ENCODE measurements around the gene PBX4. TPM values are rescaled to one million over a fixed set of nuclear protein-coding genes. Genes with fewer than 3 reads are reported as not detected.

PBX4 gene
- polyA plus RNA-seq, 1 experiment = 1.9 TPM

DNA sequence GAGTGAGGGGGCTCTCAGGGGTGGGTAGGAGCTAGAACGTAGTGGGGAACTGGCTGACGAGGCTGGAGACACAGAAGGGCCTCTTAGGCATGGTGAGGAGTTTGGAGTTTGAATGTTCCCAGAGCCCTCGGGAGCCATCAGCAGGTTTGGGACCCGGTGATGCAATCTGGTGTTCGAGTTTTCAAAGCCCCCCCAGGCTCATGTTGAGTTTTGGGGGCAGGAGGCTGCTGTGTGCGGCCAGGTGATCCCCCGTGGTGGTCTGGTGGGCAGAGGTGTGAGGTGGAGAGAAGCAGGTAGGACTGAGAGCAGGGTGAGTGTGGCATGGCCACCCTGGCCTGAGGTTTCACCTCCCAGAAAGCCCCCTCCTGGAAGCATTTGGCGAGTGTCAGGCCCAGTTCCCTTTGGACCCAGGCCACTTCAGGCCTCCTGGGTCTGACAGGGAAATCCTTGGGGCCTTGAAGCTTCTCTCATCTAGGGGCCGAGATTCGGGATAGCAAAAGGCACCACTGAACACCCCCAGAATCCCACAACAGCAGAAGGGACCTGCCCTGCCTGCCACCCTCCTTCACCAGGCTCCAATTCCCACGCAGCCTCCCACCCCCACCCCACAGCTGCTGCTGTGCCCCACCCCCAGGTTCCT is 88.6 kb downstream of the PBX4 start:
- H3K4me3 ChIP-seq (ENCODE audit: low read depth, low read length) = no peak overlapping the region
- TF ChIP-seq, protein P1, sequence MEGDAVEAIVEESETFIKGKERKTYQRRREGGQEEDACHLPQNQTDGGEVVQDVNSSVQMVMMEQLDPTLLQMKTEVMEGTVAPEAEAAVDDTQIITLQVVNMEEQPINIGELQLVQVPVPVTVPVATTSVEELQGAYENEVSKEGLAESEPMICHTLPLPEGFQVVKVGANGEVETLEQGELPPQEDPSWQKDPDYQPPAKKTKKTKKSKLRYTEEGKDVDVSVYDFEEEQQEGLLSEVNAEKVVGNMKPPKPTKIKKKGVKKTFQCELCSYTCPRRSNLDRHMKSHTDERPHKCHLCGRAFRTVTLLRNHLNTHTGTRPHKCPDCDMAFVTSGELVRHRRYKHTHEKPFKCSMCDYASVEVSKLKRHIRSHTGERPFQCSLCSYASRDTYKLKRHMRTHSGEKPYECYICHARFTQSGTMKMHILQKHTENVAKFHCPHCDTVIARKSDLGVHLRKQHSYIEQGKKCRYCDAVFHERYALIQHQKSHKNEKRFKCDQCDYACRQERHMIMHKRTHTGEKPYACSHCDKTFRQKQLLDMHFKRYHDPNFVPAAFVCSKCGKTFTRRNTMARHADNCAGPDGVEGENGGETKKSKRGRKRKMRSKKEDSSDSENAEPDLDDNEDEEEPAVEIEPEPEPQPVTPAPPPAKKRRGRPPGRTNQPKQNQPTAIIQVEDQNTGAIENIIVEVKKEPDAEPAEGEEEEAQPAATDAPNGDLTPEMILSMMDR (IDR thresholded peaks at IDR 0.05; ENCODE audit: insufficient read depth, low read depth, low read length) = no peak
- no peaks in the 10 kb centered on the region for H3K27me3 ChIP-seq (ENCODE audit: control insufficient read depth, insufficient read depth, low read length)
- peaks cover 14% of the 10 kb centered on the region for H3K36me3 ChIP-seq (ENCODE audit: control insufficient read depth, insufficient read depth, low read length)
- POLR2A ChIA-PET = no interaction called here
- no peak for DNase-seq (ENCODE audit: low read depth)
- CTCF ChIA-PET = interaction anchor here (0.8 to 7.4 kb wide), 4 partner anchors 23 to 132 kb away, joined by 3 to 103 read pairs (median 43); partner anchors contain the start of gene GMIP

GRCh38 chr19:19528721-19529490 is 89.6 kb downstream of the PBX4 start, which contains the start of gene YJEFN3:
Gene YJEFN3 (plus strand): TSS chr19:19528911. CDS start chr19:19528933, 22 bp downstream.
- DNase-seq (ENCODE audit: low read depth) = no peak
- Histone ChIP-seq H3K27me3 (ENCODE audit: control insufficient read depth, insufficient read depth, low read length) (no peaks in the 10 kb centered on the region), H3K4me3 (ENCODE audit: low read depth, low read length) (peak within 1 kb of the TSS; percentile 14; the same call in 1 of the 2 replicates), H3K36me3 (ENCODE audit: control insufficient read depth, insufficient read depth, low read length) (peaks cover 16% of the 10 kb centered on the region)
- TF ChIP-seq, protein P1 (IDR thresholded peaks at IDR 0.05; ENCODE audit: insufficient read depth, low read depth, low read length) = no peak
- CTCF ChIA-PET = interaction anchor here (0.5 to 7.4 kb wide), 4 partner anchors 24 to 426 kb away, joined by 3 to 103 read pairs (median 43); partner anchors contain the start of gene GMIP
- POLR2A ChIA-PET = no interaction called here

DNA sequence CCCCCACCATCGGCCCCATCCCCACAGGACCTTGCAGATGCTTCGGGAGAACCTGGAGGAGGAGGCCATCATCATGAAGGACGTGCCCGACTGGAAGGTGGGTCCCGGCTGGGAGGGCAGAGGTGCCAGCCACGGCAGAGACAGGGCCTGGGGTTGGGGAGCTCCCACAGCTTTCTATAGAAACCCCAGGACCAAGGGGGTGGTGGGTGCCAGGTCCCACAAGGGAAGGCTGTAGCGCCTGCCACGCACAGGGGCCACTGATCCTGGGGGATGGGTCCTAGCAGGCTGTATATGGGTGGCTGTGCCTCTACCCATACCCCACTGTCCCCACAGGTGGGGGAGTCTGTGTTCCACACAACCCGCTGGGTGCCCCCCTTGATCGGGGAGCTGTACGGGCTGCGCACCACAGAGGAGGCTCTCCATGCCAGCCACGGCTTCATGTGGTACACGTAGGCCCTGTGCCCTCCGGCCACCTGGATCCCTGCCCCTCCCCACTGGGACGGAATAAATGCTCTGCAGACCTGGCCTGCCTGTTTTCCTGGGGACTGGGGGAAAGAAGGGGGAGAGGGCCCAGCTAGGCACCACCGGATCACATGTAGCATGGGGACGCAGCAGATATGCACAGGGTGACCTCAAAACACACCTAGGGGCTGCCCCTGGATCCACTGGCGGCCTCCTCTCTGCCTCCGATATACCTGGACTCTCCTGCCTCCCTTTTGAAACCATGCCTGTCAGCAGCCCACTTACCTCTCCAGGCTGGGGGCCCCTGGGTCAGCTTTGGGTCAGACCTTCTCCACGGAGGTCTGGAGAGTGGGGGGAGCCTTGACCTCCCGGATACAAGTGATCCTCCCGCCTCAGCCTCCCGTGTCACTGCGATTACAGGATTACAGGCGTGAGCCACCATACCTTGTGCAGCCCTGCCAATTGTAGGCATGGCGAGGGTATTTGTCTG is 90.5 kb downstream of the PBX4 start:
- Histone ChIP-seq H3K36me3 (ENCODE audit: control insufficient read depth, insufficient read depth, low read length) (peaks cover 17% of the 10 kb centered on the region), H3K27me3 (ENCODE audit: control insufficient read depth, insufficient read depth, low read length) (no peaks in the 10 kb centered on the region), H3K4me3 (ENCODE audit: low read depth, low read length) (no peak overlapping the region)
- DNase-seq (ENCODE audit: low read depth) = no peak
- CTCF ChIA-PET = interaction anchor here (1.1 to 7.4 kb wide), 3 partner anchors 25 to 117 kb away, joined by 3 to 103 read pairs (median 83); partner anchors contain the start of gene GMIP
- POLR2A ChIA-PET = no interaction called here
- TF ChIP-seq, protein P1 (IDR thresholded peaks at IDR 0.05; ENCODE audit: insufficient read depth, low read depth, low read length) = no peak

GRCh38 chr19:19527371-19527656 is 91.2 kb downstream of the PBX4 start:
- DNase-seq (ENCODE audit: low read depth) = no peak
- CTCF ChIA-PET = interaction anchor here (1.1 to 7.4 kb wide), 2 partner anchors 25 to 117 kb away, joined by 3 to 103 read pairs; no protein-coding TSS in a partner anchor
- Histone ChIP-seq H3K36me3 (ENCODE audit: control insufficient read depth, insufficient read depth, low read length) (peaks cover 17% of the 10 kb centered on the region), H3K27me3 (ENCODE audit: control insufficient read depth, insufficient read depth, low read length) (no peaks in the 10 kb centered on the region), H3K4me3 (ENCODE audit: low read depth, low read length) (no peak overlapping the region)
- POLR2A ChIA-PET = no interaction called here
- TF ChIP-seq, protein P1 (IDR thresholded peaks at IDR 0.05; ENCODE audit: insufficient read depth, low read depth, low read length) = no peak

Data from BJ (cell line).